ENCODE results near the gene SMURF2.

SMURF2 gene

GRCh38 chr17:64509179-64509578 is 152.9 kb downstream of the SMURF2 start:
- TF ChIP-seq YY1 (IDR thresholded peaks at IDR 0.05; ENCODE audit: low read depth) (no peak), MAX (IDR thresholded peaks at IDR 0.05) (no peak), RAD21 (IDR thresholded peaks at IDR 0.05; ENCODE audit: low read depth) (no peak), REST (IDR thresholded peaks at IDR 0.05; ENCODE audit: low read depth) (no peak), ZBTB7A (IDR thresholded peaks at IDR 0.05; ENCODE audit: low read depth) (no peak), USF1 (IDR thresholded peaks at IDR 0.05) (no peak), TEAD4 (IDR thresholded peaks at IDR 0.05) (no peak), TAF1 (IDR thresholded peaks at IDR 0.05; ENCODE audit: low read depth) (no peak), TCF12 (IDR thresholded peaks at IDR 0.05; ENCODE audit: low read depth) (no peak), CREB1 (IDR thresholded peaks at IDR 0.05; ENCODE audit: low read depth) (no peak), NFIC (IDR thresholded peaks at IDR 0.05) (no peak), EGR1 (IDR thresholded peaks at IDR 0.05) (no peak)

- TF ChIP-seq ZBTB7A (IDR thresholded peaks at IDR 0.05; ENCODE audit: low read depth), result no peak
- no peak for TF ChIP-seq TEAD4 (IDR thresholded peaks at IDR 0.05)
- TF ChIP-seq FOXM1 (IDR thresholded peaks at IDR 0.05; ENCODE audit: borderline replicate concordance, low read depth), result no peak
- TF ChIP-seq MAX (IDR thresholded peaks at IDR 0.05), result no peak
- no peak for TF ChIP-seq EGR1 (IDR thresholded peaks at IDR 0.05)
- TF ChIP-seq TAF1 (IDR thresholded peaks at IDR 0.05; ENCODE audit: low read depth), result no peak
- no peak for TF ChIP-seq TCF12 (IDR thresholded peaks at IDR 0.05; ENCODE audit: low read depth)
Measured at GRCh38 chr17:64508683-64509082, 153.4 kb downstream of the SMURF2 start.

GRCh38 chr17:64507413-64507782 is 154.7 kb downstream of the SMURF2 start:
- no peak for TF ChIP-seq EP300 (IDR thresholded peaks at IDR 0.05; ENCODE audit: borderline replicate concordance)
- TF ChIP-seq ZBTB7A (IDR thresholded peaks at IDR 0.05; ENCODE audit: low read depth), result no peak
- no peak for TF ChIP-seq TAF1 (IDR thresholded peaks at IDR 0.05; ENCODE audit: low read depth)
- no peak for TF ChIP-seq RAD21 (IDR thresholded peaks at IDR 0.05; ENCODE audit: low read depth)
- TF ChIP-seq TCF12 (IDR thresholded peaks at IDR 0.05; ENCODE audit: low read depth), result no peak
- TF ChIP-seq FOXM1 (IDR thresholded peaks at IDR 0.05; ENCODE audit: borderline replicate concordance, low read depth), result no peak
- no peak for TF ChIP-seq MAX (IDR thresholded peaks at IDR 0.05)
- TF ChIP-seq CREB1 (IDR thresholded peaks at IDR 0.05; ENCODE audit: low read depth), result no peak
- no peak for TF ChIP-seq CEBPB (IDR thresholded peaks at IDR 0.05)
- no peak for TF ChIP-seq USF1 (IDR thresholded peaks at IDR 0.05)
- no peak for TF ChIP-seq REST (IDR thresholded peaks at IDR 0.05; ENCODE audit: low read depth)
- TF ChIP-seq EGR1 (IDR thresholded peaks at IDR 0.05), result no peak
- no peak for TF ChIP-seq NFIC (IDR thresholded peaks at IDR 0.05)
- TF ChIP-seq TEAD4 (IDR thresholded peaks at IDR 0.05), result no peak
- no peak for TF ChIP-seq YY1 (IDR thresholded peaks at IDR 0.05; ENCODE audit: low read depth)

- peak; percentile 41; the same call in 1 of the 2 replicates for TF ChIP-seq EGR1 (IDR thresholded peaks at IDR 0.05)
- no peak; the same call in none of the 2 replicates for TF ChIP-seq YY1 (IDR thresholded peaks at IDR 0.05; ENCODE audit: low read depth)
- no peak; the same call in 1 of the 2 replicates for TF ChIP-seq REST (IDR thresholded peaks at IDR 0.05; ENCODE audit: low read depth)
- TF ChIP-seq MAX (IDR thresholded peaks at IDR 0.05), result peak; percentile 90
- no peak; the same call in 1 of the 2 replicates for TF ChIP-seq TCF12 (IDR thresholded peaks at IDR 0.05; ENCODE audit: low read depth)
- no peak for TF ChIP-seq CREB1 (IDR thresholded peaks at IDR 0.05; ENCODE audit: low read depth)
- peak; percentile 94 for TF ChIP-seq USF1 (IDR thresholded peaks at IDR 0.05)
- no peak for TF ChIP-seq RAD21 (IDR thresholded peaks at IDR 0.05; ENCODE audit: low read depth)
- TF ChIP-seq CEBPB (IDR thresholded peaks at IDR 0.05), result no peak
- peak; percentile 47; the same call in 1 of the 2 replicates for TF ChIP-seq TAF1 (IDR thresholded peaks at IDR 0.05; ENCODE audit: low read depth)
- 0 out of 2 replicates have a peak, but pooled peaks have one; percentile 9 for TF ChIP-seq EP300 (IDR thresholded peaks at IDR 0.05; ENCODE audit: borderline replicate concordance)
- no peak for TF ChIP-seq FOXM1 (IDR thresholded peaks at IDR 0.05; ENCODE audit: borderline replicate concordance, low read depth)
- TF ChIP-seq NFIC (IDR thresholded peaks at IDR 0.05), result 0 out of 2 replicates have a peak, but pooled peaks have one; percentile 8
- no peak for TF ChIP-seq ZBTB7A (IDR thresholded peaks at IDR 0.05; ENCODE audit: low read depth)
Measured at GRCh38 chr17:64506576-64507412, 155.3 kb downstream of the SMURF2 start, which contains the start of gene CEP95. Gene CEP95, plus strand, starts transcription at chr17:64506977. Its CDS starts 121 bp downstream, at chr17:64507098.
